H1 (cell line): ENCODE data around the gene CAMSAP3. TPM values are rescaled to one million over a fixed set of nuclear protein-coding genes. Genes with fewer than 3 reads are reported as not detected.

ENCODE experiments used
- CTCF ChIA-PET: fragments of 300-600 bp; sonication (Branson Sonifier 250); formaldehyde crosslinking; loops from one replicate; lab custom pipeline; 2021; ENCODE audit not compliant: partially characterized antibody; lab: Charles Lee
- POLR2A ChIA-PET: fragments of 300-600 bp; sonication (Branson Sonifier 250); formaldehyde crosslinking; loops from one replicate; lab custom pipeline; 2021; ENCODE audit warnings: inconsistent platforms; ENCODE audit not compliant: partially characterized antibody; lab: Charles Lee
- DNase-seq, 2 experiments: peaks; one replicate each; pipeline versions ENCODE4 v3.0.0 to v3.0.0-alpha.2; 2010 to 2022; ENCODE audit warnings: low spot score in 2 of 2, low read depth in 1 of 2, mixed read lengths in 1 of 2
- FAIRE-seq: peaks from 2 replicates; lab custom pipeline; 2011; peaks lifted over from hg19 to GRCh38; lab: Jason Lieb, UNC
- H2AFZ ChIP-seq: 2 replicates; pipeline ENCODE4 v1.8.1; 2012; ENCODE audit warnings: low read length, inconsistent platforms
- H2AK5ac ChIP-seq: 2 replicates; pipeline ENCODE4 v1.6.1; 2013; ENCODE audit warnings: low read depth, low read length
- H2BK120ac ChIP-seq: replicated peaks from 2 replicates; pipeline ENCODE3; 2013; ENCODE audit warnings: low read depth, low read length, inconsistent platforms
- H2BK12ac ChIP-seq: 2 replicates; pipeline ENCODE4 v1.6.1; 2013; ENCODE audit warnings: low read depth, low read length
- H2BK15ac ChIP-seq: 2 replicates; pipeline ENCODE4 v1.6.1; 2013; ENCODE audit warnings: low read length
- H2BK20ac ChIP-seq: 2 replicates; pipeline ENCODE4 v1.6.1; 2013; ENCODE audit warnings: low read length
- H2BK5ac ChIP-seq: 2 replicates; pipeline ENCODE4 v1.6.1; 2013; ENCODE audit warnings: low read depth, low read length
- H3K14ac ChIP-seq: 2 replicates; pipeline ENCODE4 v1.6.1; 2013; ENCODE audit warnings: inconsistent platforms; ENCODE audit not compliant: insufficient read length
- H3K18ac ChIP-seq: 2 replicates; pipeline ENCODE4 v1.6.1; 2013; ENCODE audit warnings: low read length; ENCODE audit errors: extremely low read depth
- H3K23ac ChIP-seq: 2 replicates; pipeline ENCODE4 v1.6.1; 2013; ENCODE audit warnings: inconsistent platforms; ENCODE audit not compliant: insufficient read length
- H3K23me2 ChIP-seq: 2 replicates; pipeline ENCODE4 v1.6.1; 2013; ENCODE audit warnings: low read depth, low read length
- H3K27ac ChIP-seq: 2 replicates; pipeline ENCODE4 v1.6.1; 2011; ENCODE audit warnings: low read depth, low read length, inconsistent platforms
- H3K27me3 ChIP-seq, 4 experiments: replicated peaks in 1 of 4; 1 replicate in 1 of 4; 2 replicates in 3 of 4; pipeline versions ENCODE4 v1.6.1 to v1.8.1; 2011 to 2013; ENCODE audit warnings: low read length in 3 of 4, mild to moderate bottlenecking in 3 of 4, inconsistent platforms in 2 of 4, mixed read lengths in 2 of 4, moderate library complexity in 1 of 4; ENCODE audit not compliant: control insufficient read depth in 3 of 4, insufficient read depth in 3 of 4; ENCODE audit errors: extremely low read depth in 1 of 4
- H3K36me3 ChIP-seq, 4 experiments: 2 replicates each; pipeline versions ENCODE4 v1.6.1 to v1.8.1; 2011 to 2013; ENCODE audit warnings: mild to moderate bottlenecking in 4 of 4, low read length in 3 of 4, moderate library complexity in 2 of 4, control low read depth in 1 of 4, inconsistent platforms in 1 of 4; ENCODE audit not compliant: insufficient read depth in 4 of 4, control insufficient read depth in 2 of 4
- H3K4ac ChIP-seq: replicated peaks from 2 replicates; pipeline ENCODE3; 2013; ENCODE audit warnings: low read length, low read depth, mixed read lengths, inconsistent platforms; ENCODE audit not compliant: insufficient read length
- H3K4me1 ChIP-seq, 4 experiments: replicated peaks in 1 of 4; 1 replicate in 1 of 4; 2 replicates in 3 of 4; pipeline versions ENCODE4 v1.6.1 to v1.8.1; 2011 to 2013; ENCODE audit warnings: low read length in 3 of 4, inconsistent platforms in 2 of 4, mixed read lengths in 1 of 4; ENCODE audit not compliant: insufficient read depth in 4 of 4, control insufficient read depth in 3 of 4
- H3K4me2 ChIP-seq, 2 experiments: 2 replicates each; pipeline versions ENCODE4 v1.6.1 to v1.8.1; 2011 to 2013; ENCODE audit warnings: low read depth in 2 of 2, low read length in 2 of 2, control low read depth in 1 of 2, inconsistent platforms in 1 of 2, mild to moderate bottlenecking in 1 of 2; ENCODE audit not compliant: insufficient read depth in 1 of 2
- H3K4me3 ChIP-seq, 4 experiments: fragments of 200-600, 300-600 bp in 1 of 4; sonication (generic), shearing (Covaris generic), sonication (Bioruptor Twin) in 1 of 4; 2 replicates each; pipeline versions ENCODE4 v1.5.1 to v1.8.1; 2011 to 2016; ENCODE audit warnings: low read length in 4 of 4, low read depth in 3 of 4, control low read depth in 2 of 4, inconsistent platforms in 2 of 4, mild to moderate bottlenecking in 2 of 4, mixed read lengths in 1 of 4, moderate library complexity in 1 of 4; ENCODE audit not compliant: insufficient read depth in 2 of 4; ENCODE audit errors: extremely low read depth in 1 of 4
- H3K56ac ChIP-seq: replicated peaks from 2 replicates; pipeline ENCODE3; 2013; ENCODE audit warnings: low read depth, mild to moderate bottlenecking, mixed read lengths, low read length, inconsistent platforms; ENCODE audit not compliant: insufficient read length
- H3K79me1 ChIP-seq: 2 replicates; pipeline ENCODE4 v1.6.1; 2013; ENCODE audit warnings: low read depth, low read length, control low read depth
- H3K79me2 ChIP-seq, 2 experiments: 2 replicates each; pipeline versions ENCODE4 v1.6.1 to v1.8.1; 2012 to 2013; ENCODE audit warnings: low read length in 2 of 2, mild to moderate bottlenecking in 2 of 2, inconsistent platforms in 1 of 2; ENCODE audit not compliant: insufficient read depth in 2 of 2, control insufficient read depth in 1 of 2
- H3K9ac ChIP-seq, 4 experiments: replicated peaks in 1 of 4; 1 replicate in 1 of 4; 2 replicates in 3 of 4; pipeline versions ENCODE4 v1.6.1 to v1.8.1; 2011 to 2013; ENCODE audit warnings: low read depth in 3 of 4, low read length in 3 of 4, control low read depth in 2 of 4, mild to moderate bottlenecking in 2 of 4, moderate library complexity in 2 of 4, inconsistent platforms in 1 of 4; ENCODE audit errors: extremely low read depth in 1 of 4
- H3K9me3 ChIP-seq, 2 experiments: 2 replicates each; pipeline versions ENCODE4 v1.6.1 to v1.8.1; 2012 to 2013; ENCODE audit warnings: mild to moderate bottlenecking in 2 of 2, moderate library complexity in 2 of 2, control low read depth in 1 of 2, inconsistent platforms in 1 of 2, low read depth in 1 of 2, low read length in 1 of 2, mixed read lengths in 1 of 2; ENCODE audit not compliant: insufficient read depth in 2 of 2
- H4K20me1 ChIP-seq, 2 experiments: replicated peaks in 1 of 2; 2 replicates each; pipeline versions ENCODE3 to v1.8.1; 2011 to 2013; ENCODE audit warnings: inconsistent platforms in 2 of 2, low read length in 2 of 2, mild to moderate bottlenecking in 1 of 2; ENCODE audit not compliant: insufficient read depth in 2 of 2, control insufficient read depth in 1 of 2
- H4K5ac ChIP-seq: 2 replicates; pipeline ENCODE4 v1.6.1; 2013; ENCODE audit warnings: low read length, low read depth, mixed read lengths, inconsistent platforms; ENCODE audit not compliant: insufficient read length
- H4K8ac ChIP-seq: 2 replicates; pipeline ENCODE4 v1.8.0; 2013; ENCODE audit warnings: mild to moderate bottlenecking, moderate library complexity, low read length, inconsistent platforms; ENCODE audit not compliant: insufficient read depth; ENCODE audit errors: extremely low read depth
- H4K91ac ChIP-seq: replicated peaks from 2 replicates; pipeline ENCODE3; 2013; ENCODE audit warnings: low read length, mixed read lengths, inconsistent platforms; ENCODE audit not compliant: insufficient read length
- ASH2L ChIP-seq: fragments of 200-600, 300-600 bp; sonication (generic); IDR thresholded peaks from one replicate; pipeline ENCODE4 v1.7.1; 2017; ENCODE audit warnings: low read length
- BRCA1 ChIP-seq: IDR thresholded peaks from 2 replicates; pipeline ENCODE4 v1.6.1; 2012; ENCODE audit warnings: low read depth, low read length, improper control_type of control experiment
- EZH2 ChIP-seq: fragments of 200-600 bp; sonication (generic); IDR thresholded peaks from 2 replicates; pipeline ENCODE4 v1.7.1; 2012; ENCODE audit warnings: low read depth, mild to moderate bottlenecking, moderate library complexity, low read length, inconsistent platforms; ENCODE audit not compliant: severe bottlenecking
- GABPA ChIP-seq: IDR thresholded peaks from 2 replicates; pipeline ENCODE4 v1.6.1; 2011; ENCODE audit warnings: mild to moderate bottlenecking, low read length, moderate library complexity, borderline replicate concordance; ENCODE audit not compliant: insufficient read depth
- RNF2 ChIP-seq: fragments of 200-900, 300-1000 bp; sonication (generic); IDR thresholded peaks from 2 replicates; pipeline ENCODE4 v1.7.1; 2016; ENCODE audit warnings: borderline replicate concordance, low read depth, mild to moderate bottlenecking, antibody characterized with exemption, low read length; ENCODE audit not compliant: poor library complexity, severe bottlenecking; ENCODE audit errors: missing control alignments
- SIN3A ChIP-seq, 2 experiments: IDR thresholded peaks in 1 of 2; conservative IDR thresholded peaks in 1 of 2; 2 replicates each; pipeline ENCODE4 v1.6.1; 2011 to 2012; ENCODE audit warnings: low read length in 2 of 2, improper control_type of control experiment in 1 of 2, low read depth in 1 of 2, mild to moderate bottlenecking in 1 of 2
- SP1 ChIP-seq: IDR thresholded peaks from 2 replicates; pipeline ENCODE4 v1.6.1; 2011; ENCODE audit warnings: low read depth, low read length
- SP4 ChIP-seq: IDR thresholded peaks from 2 replicates; pipeline ENCODE4 v1.6.1; 2012; ENCODE audit warnings: low read length, inconsistent platforms
- YY1 ChIP-seq: IDR thresholded peaks from 2 replicates; pipeline ENCODE4 v1.6.1; 2011; ENCODE audit warnings: low read depth, mild to moderate bottlenecking, low read length
- WGBS, 2 experiments: shearing (Covaris generic) in 1 of 2; methylation state at CpG; one replicate each; pipeline versions ENCODE4 v1.1.6 to v1.1.7; 2013 to 2015; ENCODE audit warnings: low lambda C conversion rate in 2 of 2, mixed read lengths in 2 of 2, inconsistent platforms in 1 of 2, low coverage in 1 of 2, missing lambda C conversion rate in 1 of 2; ENCODE audit not compliant: insufficient replicate concordance in 2 of 2, insufficient coverage in 1 of 2, insufficient read length in 1 of 2; ENCODE audit errors: extremely low coverage in 1 of 2, missing lambda C conversion rate in 1 of 2; 5-methylcytosine and 5-hydroxymethylcytosine counted together
- polyA plus RNA-seq, 7 experiments: library from polyadenylated mRNA; depleted of rRNA in 3 of 7; stranded (reverse) in 5 of 7; unstranded in 2 of 7; fragments of >200 nt in 5 of 7; fragments of 200-250 nt in 2 of 7; gene quantifications; 1 replicate in 5 of 7; 2 replicates in 1 of 7; 4 replicates in 1 of 7; pipeline versions ENCODE4 v1.2.1 to v1.2.3, GENCODE V29; 2011 to 2013; ENCODE audit warnings: missing spikeins in 2 of 7, mixed read lengths in 2 of 7
- total RNA-seq: library from RNA; stranded (reverse); fragmentation: NEBNext Ultra II Directional; extraction: Animal tissue kit (Norgen Biotek cat#: 25700); gene quantifications from 2 replicates; pipeline ENCODE4 v1.2.1, GENCODE V29; 2021

The CAMSAP3 gene
- total and polyA plus RNA-seq, 2 of the 8 experiments (the other 6 are each of a cell fraction or from before 2014, with no cell fraction given): 11.4 to 30.4 TPM

DNA sequence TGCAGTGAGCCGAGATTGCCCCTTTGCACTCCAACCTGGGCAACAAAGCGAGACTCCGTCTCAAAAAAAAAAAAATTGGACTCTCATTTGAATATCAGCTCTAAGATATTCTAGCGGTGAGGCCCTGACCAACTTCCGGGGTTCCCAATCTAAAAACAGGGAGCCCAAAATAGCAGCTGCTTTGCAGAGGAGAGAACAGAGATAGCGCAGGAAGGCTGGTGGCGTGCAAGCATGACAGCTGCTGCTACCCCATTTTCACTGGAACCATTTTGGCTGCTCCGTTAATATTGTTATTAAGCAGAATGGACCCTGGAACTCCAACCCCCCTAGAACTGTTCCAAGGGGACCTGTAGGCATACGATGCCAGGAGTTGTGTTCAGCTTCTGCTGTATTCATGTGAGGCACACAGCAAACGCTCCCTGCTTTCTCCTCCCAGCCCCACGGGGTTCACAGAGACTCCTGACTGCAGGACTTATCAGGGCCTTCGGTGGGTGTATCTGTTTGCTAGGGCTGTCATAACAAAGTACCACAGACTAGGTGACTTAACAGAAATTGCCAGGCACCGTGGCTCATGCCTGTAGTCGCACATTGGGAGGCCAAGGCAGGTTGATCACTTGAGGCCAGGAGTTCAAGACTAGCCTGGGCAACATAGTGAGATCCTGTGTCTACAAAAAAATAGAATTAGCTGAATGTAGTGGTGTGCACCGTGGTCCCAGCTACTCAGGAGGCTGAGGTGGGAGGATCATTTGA is 52.8 kb downstream of the CAMSAP3 start:
- H4K5ac ChIP-seq: no peak overlapping the region
- H3K23ac ChIP-seq: no peak overlapping the region
- H2BK15ac ChIP-seq: no peak overlapping the region
- H3K4me2 ChIP-seq: no peak overlapping the region
- no peak overlapping the region for H3K56ac ChIP-seq
- peaks cover 0 to 5% of the 10 kb centered on the region in 2 experiments for H4K20me1 ChIP-seq
- no peak overlapping the region for H2BK5ac ChIP-seq
- no peak overlapping the region for H2BK20ac ChIP-seq
- 91% methylated on average over 15 of the region's 15 CpGs; no CpG with 5 or more reads in 1 of the 2 experiments for WGBS, 2 experiments
- H3K79me1 ChIP-seq: no peaks in the 10 kb centered on the region
- no peak overlapping the region for H2BK12ac ChIP-seq
- ChIA-PET CTCF (interaction anchor here (0.6 to 1.4 kb wide), 7 partner anchors 9 to 1422 kb away, joined by 3 to 4 read pairs (median 3); partner anchors contain the start of gene TRAPPC5), POLR2A (interaction anchor here (0.6 to 1.3 kb wide), 3 partner anchors 9 to 103 kb away, joined by 3 to 6 read pairs (median 3); partner anchors contain the start of gene STXBP2)
- no peaks in the 10 kb centered on the region for H3K9me3 ChIP-seq
- no peaks in the 10 kb centered on the region for H3K79me2 ChIP-seq
- FAIRE-seq (no peak), DNase-seq (no peak)
- no peak overlapping the region for H2AK5ac ChIP-seq
- H2AFZ ChIP-seq: no peak overlapping the region
- H3K18ac ChIP-seq: no peak overlapping the region; the same call in 1 of the 2 replicates
- H3K27me3 ChIP-seq: peaks cover 2 to 15% (median 6%) of the 10 kb centered on the region in 4 experiments
- no peak overlapping the region for H4K8ac ChIP-seq
- no peak for TF ChIP-seq SP4
- no peak for TF ChIP-seq SP1
- TF ChIP-seq ASH2L: no peak
- no peak for TF ChIP-seq SIN3A (conservative IDR thresholded peaks at IDR 0.05 in 1 of 2, IDR thresholded peaks at IDR 0.05 in 1 of 2; ENCODE audit: low read depth in 1 of 2, low read length in 2 of 2)
- TF ChIP-seq YY1: no peak
- TF ChIP-seq EZH2: no peak
- no peak for TF ChIP-seq RNF2
- TF ChIP-seq BRCA1: no peak
- TF ChIP-seq GABPA: no peak
- peaks cover 0 to 2% (median 0%) of the 10 kb centered on the region in 4 experiments; a peak in 5 of 7 replicates for H3K4me1 ChIP-seq
- H3K14ac ChIP-seq: no peak overlapping the region
- H3K27ac ChIP-seq: no peak overlapping the region
- 0 out of 8 replicates have a peak, but pooled peaks cover 0 to 3% (median 0%) of the 10 kb centered on the region in 4 experiments for H3K36me3 ChIP-seq
- no peak overlapping the region for H4K91ac ChIP-seq
- H2BK120ac ChIP-seq: no peak overlapping the region
- H3K4ac ChIP-seq: no peak overlapping the region
- H3K4me3 ChIP-seq: no peak overlapping the region
- H3K23me2 ChIP-seq: 0 out of 2 replicates have a peak, but pooled peaks cover 2% of the 10 kb centered on the region
- H3K9ac ChIP-seq: no peak overlapping the region
